ENCODE results near the gene ST6GALNAC3. TPM values are rescaled to one million over a fixed set of nuclear protein-coding genes. Genes with fewer than 3 reads are reported as not detected.

Gene ST6GALNAC3
- total RNA-seq, 1 donor from 2014 or later = 5.6 TPM

GRCh38 chr1:76572229-76572628, 497.7 kb downstream of the ST6GALNAC3 start:
- no peak for TF ChIP-seq CTCF (IDR thresholded peaks at IDR 0.05)

GRCh38 chr1:76576876-76577524, 502.5 kb downstream of the ST6GALNAC3 start:
- ATAC-seq (no peak), DNase-seq (no peak)
- intact Hi-C loops (cut with DNase I) = no loop called here
- TF ChIP-seq CTCF (IDR thresholded peaks at IDR 0.05) = no peak
- no peak overlapping the region for H3K27ac ChIP-seq
- no peak overlapping the region for H3K4me3 ChIP-seq
- H3K9me3 ChIP-seq = no peaks in the 10 kb centered on the region
- no peaks in the 10 kb centered on the region for H3K27me3 ChIP-seq
- H3K4me1 ChIP-seq = no peaks in the 10 kb centered on the region
- no peaks in the 10 kb centered on the region for H3K36me3 ChIP-seq

More at GRCh38 chr1:76572229-76572628, 497.7 kb downstream of the ST6GALNAC3 start:
- Histone ChIP-seq H3K27me3 (no peaks in the 10 kb centered on the region), H3K36me3 (no peaks in the 10 kb centered on the region), H3K27ac (no peak overlapping the region), H3K9me3 (no peaks in the 10 kb centered on the region), H3K4me3 (no peak overlapping the region), H3K4me1 (no peaks in the 10 kb centered on the region)
- DNase-seq (no peak), ATAC-seq (no peak)
- intact Hi-C loops (cut with DNase I) = no loop called here

- no peak overlapping the region for H3K4me3 ChIP-seq
- H3K36me3 ChIP-seq = no peaks in the 10 kb centered on the region
- no peak for ATAC-seq
- H3K27ac ChIP-seq = no peak overlapping the region
- intact Hi-C loops (cut with DNase I) = no loop called here
- no peaks in the 10 kb centered on the region for H3K4me1 ChIP-seq
- no peaks in the 10 kb centered on the region for H3K9me3 ChIP-seq
- no peak for TF ChIP-seq CTCF (IDR thresholded peaks at IDR 0.05)
- DNase-seq = no peak
- no peaks in the 10 kb centered on the region for H3K27me3 ChIP-seq
Observed at GRCh38 chr1:76577525-76578185, 503.1 kb downstream of the ST6GALNAC3 start.

- no peak for ATAC-seq
- no peaks in the 10 kb centered on the region for H3K27me3 ChIP-seq
- no peaks in the 10 kb centered on the region for H3K36me3 ChIP-seq
- H3K4me3 ChIP-seq = no peak overlapping the region
- TF ChIP-seq CTCF (IDR thresholded peaks at IDR 0.05) = no peak
- intact Hi-C loops (cut with DNase I) = no loop called here
- H3K4me1 ChIP-seq = no peaks in the 10 kb centered on the region
- no peaks in the 10 kb centered on the region for H3K9me3 ChIP-seq
- H3K27ac ChIP-seq = no peak overlapping the region
- DNase-seq = no peak
Observed at GRCh38 chr1:76580206-76580605, 505.7 kb downstream of the ST6GALNAC3 start.

- intact Hi-C loops (cut with DNase I) = no loop called here
- DNase-seq (no peak), ATAC-seq (no peak)
- Histone ChIP-seq H3K4me1 (no peaks in the 10 kb centered on the region), H3K27me3 (no peaks in the 10 kb centered on the region), H3K27ac (no peak overlapping the region), H3K9me3 (no peaks in the 10 kb centered on the region), H3K36me3 (no peaks in the 10 kb centered on the region), H3K4me3 (no peak overlapping the region)
- TF ChIP-seq CTCF (IDR thresholded peaks at IDR 0.05) = no peak
Observed at GRCh38 chr1:76581712-76582111, 507.2 kb downstream of the ST6GALNAC3 start.
